NCI-H774 (cell line): ENCODE results near the gene RRAD.
"Not testable (repeated sequence)": the region's sequence is repeated elsewhere in the genome, so short reads cannot be mapped to it uniquely, and the experiment has no call there.

Experiments
- DNase-seq: peaks from one replicate; lab custom pipeline; 2025; lab: John Stamatoyannopoulos, UW

The RRAD gene

GRCh38 chr16:66950971-66951790 lies 25.8 kb upstream of the RRAD start:
- no peak for DNase-seq

GRCh38 chr16:66950437-66950836 lies 25.1 kb upstream of the RRAD start:
- DNase-seq: no peak

GRCh38 chr16:66949472-66949871 lies 24.1 kb upstream of the RRAD start:
- DNase-seq: no peak

- DNase-seq: no peak
These were observed 23.5 kb upstream of the RRAD start for GRCh38 chr16:66948837-66949225.

- no peak for DNase-seq
These were observed 22.9 kb upstream of the RRAD start for GRCh38 chr16:66948134-66948836.

GRCh38 chr16:66947302-66948065 lies 22.1 kb upstream of the RRAD start:
- DNase-seq: peak; percentile 17

- no peak for DNase-seq
These were observed 21.6 kb upstream of the RRAD start for GRCh38 chr16:66946974-66947301.

GRCh38 chr16:66946541-66946940 lies 21.2 kb upstream of the RRAD start:
- no peak for DNase-seq

GRCh38 chr16:66945939-66946338 lies 20.6 kb upstream of the RRAD start:
- DNase-seq: no peak

GRCh38 chr16:66944971-66945370 lies 19.6 kb upstream of the RRAD start:
- not testable (repeated sequence) for DNase-seq

GRCh38 chr16:66944054-66944441 lies 18.7 kb upstream of the RRAD start:
- DNase-seq: no peak

- no peak for DNase-seq
These were observed 18.2 kb upstream of the RRAD start for GRCh38 chr16:66943426-66944053.

GRCh38 chr16:66942981-66943380 lies 17.6 kb upstream of the RRAD start:
- no peak for DNase-seq

GRCh38 chr16:66940236-66940635 lies 14.9 kb upstream of the RRAD start:
- DNase-seq: no peak

- DNase-seq: no peak
These were observed 14.0 kb upstream of the RRAD start for GRCh38 chr16:66939366-66939765.

- no peak for DNase-seq
These were observed 12.5 kb upstream of the RRAD start for GRCh38 chr16:66937725-66938337.

- DNase-seq: no peak
These were observed 11.7 kb upstream of the RRAD start for GRCh38 chr16:66936889-66937554.

- no peak for DNase-seq
These were observed 11.1 kb upstream of the RRAD start for GRCh38 chr16:66936462-66936861.

- no peak for DNase-seq
These were observed 10.1 kb upstream of the RRAD start, which contains the start of gene CES2 for GRCh38 chr16:66935314-66936011. Gene CES2, plus strand, starts transcription at chr16:66935516. Its CDS starts 120 bp downstream, at chr16:66935636.

- not testable (repeated sequence) for DNase-seq
These were observed 9.5 kb upstream of the RRAD start for GRCh38 chr16:66934839-66935313.
